DOHH2 (cell line): ENCODE measurements around the gene NHLH1.

Experiments
- CTCF ChIP-seq: fragments of 200-600 bp; sonication (generic); IDR thresholded peaks from one replicate; pipeline ENCODE4 v1.5.1; 2014; ENCODE audit warnings: antibody characterized with exemption, mild to moderate bottlenecking, low read depth, low read length; ENCODE audit not compliant: poor library complexity, severe bottlenecking
- EZH2phosphoT487 ChIP-seq: fragments of 200-600 bp; sonication (generic); IDR thresholded peaks from 2 replicates; pipeline ENCODE4 v1.6.1; 2017; ENCODE audit warnings: borderline replicate concordance, mild to moderate bottlenecking, antibody characterized with exemption, low read length, moderate library complexity, mixed read lengths

- TF ChIP-seq CTCF (no peak), EZH2phosphoT487 (no peak)
These were observed 9.4 kb upstream of the NHLH1 start for GRCh38 chr1:160357286-160358002.
